ENCODE results near the gene PRR23C. TPM values are rescaled to one million over a fixed set of nuclear protein-coding genes. Genes with fewer than 3 reads are reported as not detected.

PRR23C gene
- total and polyA plus RNA-seq, 9 of the 15 experiments (the other 6 are each of a cell fraction or from before 2014, with no cell fraction given), result not detected

DNA sequence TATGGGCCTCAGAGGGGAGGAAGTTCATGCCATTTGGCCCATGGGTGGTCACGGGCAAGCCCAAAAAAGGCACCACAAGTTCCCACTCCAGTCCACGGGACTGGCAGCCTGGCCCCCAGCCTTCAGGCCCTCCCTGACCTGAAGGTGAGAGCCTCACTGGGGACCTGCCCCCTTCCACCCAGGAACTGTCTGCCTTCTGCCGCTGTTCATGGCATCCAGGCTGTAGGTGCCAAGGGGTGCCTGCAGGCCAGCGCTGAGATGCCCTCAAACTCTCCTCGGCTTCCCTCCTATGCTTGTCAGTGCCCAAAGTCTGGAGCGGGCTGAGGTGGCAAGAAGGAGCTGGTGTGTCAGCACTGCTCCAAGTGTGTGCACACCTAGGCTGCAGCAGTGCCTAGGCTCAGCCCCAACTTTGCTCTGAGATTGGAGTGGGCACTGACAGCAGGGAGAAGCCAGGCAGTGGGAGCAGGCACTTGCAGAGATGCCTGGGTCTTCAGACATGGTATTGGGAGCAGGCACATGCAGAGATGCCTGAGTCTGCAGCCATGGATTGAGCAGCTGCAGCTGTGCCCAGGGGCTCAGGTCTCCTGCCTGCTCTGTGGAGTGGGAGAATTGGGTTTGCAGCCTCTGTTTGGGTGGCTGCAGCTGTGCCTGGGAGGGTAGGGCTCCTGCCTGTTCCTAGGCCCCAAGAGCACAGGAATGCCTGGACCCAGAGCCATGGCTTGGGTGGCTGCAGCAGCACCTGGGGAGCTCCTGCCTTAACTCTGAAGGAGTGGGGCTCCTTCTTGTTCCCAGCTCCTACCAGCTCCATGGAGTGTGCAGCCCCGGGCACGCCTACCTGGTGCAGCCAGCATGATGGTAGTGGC is 44.0 kb upstream of the PRR23C start:
- FAIRE-seq, result no peak
- intact Hi-C loops (cut with micrococcal nuclease), result no loop called here
- WGBS (ENCODE audit: insufficient coverage, low coverage, missing lambda C conversion rate), result 2% methylated on average over 8 of the region's 8 CpGs

More for the DNA sequence above, 44.0 kb upstream of the PRR23C start:
- Histone ChIP-seq H3K4me3 (no peak overlapping the region), H3K4me1 (replicated peaks in 1 of 2; ENCODE audit: control insufficient read depth in 2 of 2, insufficient read depth in 2 of 2, low read length in 2 of 2) (no peaks in the 10 kb centered on the region), H3K9ac (ENCODE audit: insufficient read depth in 1 of 2, low read depth in 2 of 2, low read length in 2 of 2) (no peak overlapping the region), H3K4me2 (ENCODE audit: insufficient read depth, low read length) (no peak overlapping the region), H3K79me2 (ENCODE audit: control insufficient read depth, insufficient read depth, low read length) (no peaks in the 10 kb centered on the region), H4K20me1 (replicated peaks; ENCODE audit: control insufficient read depth, insufficient read depth, low read length) (no peaks in the 10 kb centered on the region), H3K36me3 (ENCODE audit: control insufficient read depth, insufficient read depth, low read length) (no peaks in the 10 kb centered on the region), H3K9me1 (ENCODE audit: control insufficient read depth, insufficient read depth, low read length) (no peaks in the 10 kb centered on the region), H3K27me3 (ENCODE audit: control insufficient read depth in 2 of 2, insufficient read depth in 2 of 2, low read length in 2 of 2) (peaks cover 0 to 15% of the 10 kb centered on the region in 2 experiments; a peak in 2 of 5 replicates), H2AFZ (ENCODE audit: low read depth, low read length) (no peak overlapping the region), H3K27ac (ENCODE audit: extremely low read depth, low read depth, low read length) (no peak overlapping the region), H3K9me3 (replicated peaks; ENCODE audit: control insufficient read depth, insufficient read depth, low read depth, low read length) (no peaks in the 10 kb centered on the region)
- ChIA-PET POLR2A (interaction anchor here (0.6 to 1.7 kb wide), 2 partner anchors 11 to 22 kb away, joined by 3 read pairs; no protein-coding TSS in a partner anchor), CTCF (ENCODE audit: low intra/inter-chr PET ratio) (no interaction called here)
- BruUV-seq (replicated peaks), result no TSS peak
- no peak for DNase-seq (ENCODE audit: extremely low read depth in 1 of 4, low spot score in 3 of 4)
- TF ChIP-seq, protein P1, sequence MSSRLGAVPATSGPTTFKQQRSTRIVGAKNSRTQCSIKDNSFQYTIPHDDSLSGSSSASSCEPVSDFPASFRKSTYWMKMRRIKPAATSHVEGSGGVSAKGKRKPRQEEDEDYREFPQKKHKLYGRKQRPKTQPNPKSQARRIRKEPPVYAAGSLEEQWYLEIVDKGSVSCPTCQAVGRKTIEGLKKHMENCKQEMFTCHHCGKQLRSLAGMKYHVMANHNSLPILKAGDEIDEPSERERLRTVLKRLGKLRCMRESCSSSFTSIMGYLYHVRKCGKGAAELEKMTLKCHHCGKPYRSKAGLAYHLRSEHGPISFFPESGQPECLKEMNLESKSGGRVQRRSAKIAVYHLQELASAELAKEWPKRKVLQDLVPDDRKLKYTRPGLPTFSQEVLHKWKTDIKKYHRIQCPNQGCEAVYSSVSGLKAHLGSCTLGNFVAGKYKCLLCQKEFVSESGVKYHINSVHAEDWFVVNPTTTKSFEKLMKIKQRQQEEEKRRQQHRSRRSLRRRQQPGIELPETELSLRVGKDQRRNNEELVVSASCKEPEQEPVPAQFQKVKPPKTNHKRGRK (tag; IDR thresholded peaks at IDR 0.05), result no peak
- TF ChIP-seq CBFB (CRISPR knock-in tag; IDR thresholded peaks at IDR 0.05), result no peak
- TF ChIP-seq ZNF561 (CRISPR knock-in tag; conservative IDR thresholded peaks at IDR 0.05), result no peak
- no peak for TF ChIP-seq AFF4 (CRISPR knock-in tag; IDR thresholded peaks at IDR 0.05)
- no peak for TF ChIP-seq TBP (optimal IDR thresholded peaks at IDR 0.05; ENCODE audit: low read depth, low read length)
- TF ChIP-seq ZFPM2 (CRISPR knock-in tag; IDR thresholded peaks at IDR 0.05), result no peak
- TF ChIP-seq MCM5 (IDR thresholded peaks at IDR 0.05; ENCODE audit: low read depth), result no peak
- in situ Hi-C loops (cut with MboI), result no loop called here
- no peak for ATAC-seq
